ENCODE results near the gene SDSL. TPM values are rescaled to one million over a fixed set of nuclear protein-coding genes. Genes with fewer than 3 reads are reported as not detected.

Gene SDSL
- total and polyA plus RNA-seq, 2 experiments from 2014 or later, result not detected

DNA sequence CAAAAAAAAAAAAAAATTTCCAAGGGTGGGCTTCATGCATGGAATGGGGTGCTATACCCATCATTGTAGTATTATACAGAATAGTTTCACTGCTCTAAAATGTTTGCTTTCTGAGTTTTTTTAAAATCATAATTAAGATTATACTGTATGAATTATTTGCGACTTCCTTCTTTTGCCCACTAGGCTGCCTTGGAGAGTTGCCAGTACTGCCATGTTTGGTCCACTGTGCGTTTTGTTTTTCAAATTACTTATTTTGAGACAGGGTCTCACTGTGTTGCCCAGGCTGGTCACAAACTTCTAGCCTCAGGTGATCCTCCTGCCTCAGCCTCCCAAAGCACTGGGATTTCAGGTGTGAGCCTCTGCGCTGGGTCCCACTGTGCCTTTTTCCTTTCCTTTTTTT, 43.9 kb upstream of the SDSL start:
- TF ChIP-seq EZH2 (IDR thresholded peaks at IDR 0.05; ENCODE audit: low read depth, unreplicated experiment) (no peak), STAT1 (IDR thresholded peaks at IDR 0.05; ENCODE audit: unreplicated experiment) (no peak), ZNF331 (CRISPR knock-in tag; IDR thresholded peaks at IDR 0.05; ENCODE audit: low read depth) (no peak), CREB1 (CRISPR knock-in tag; IDR thresholded peaks at IDR 0.05; ENCODE audit: low read depth) (no peak), NANOG (IDR thresholded peaks at IDR 0.05; ENCODE audit: borderline replicate concordance) (no peak), POLR2AphosphoS5 (IDR thresholded peaks at IDR 0.05; ENCODE audit: low read depth) (no peak), JUNB (IDR thresholded peaks at IDR 0.05; ENCODE audit: unreplicated experiment) (no peak), ZNF114 (CRISPR knock-in tag; IDR thresholded peaks at IDR 0.05) (no peak), EZH2phosphoT487 (IDR thresholded peaks at IDR 0.05; ENCODE audit: unreplicated experiment) (no peak)
- TF ChIP-seq, protein P1, sequence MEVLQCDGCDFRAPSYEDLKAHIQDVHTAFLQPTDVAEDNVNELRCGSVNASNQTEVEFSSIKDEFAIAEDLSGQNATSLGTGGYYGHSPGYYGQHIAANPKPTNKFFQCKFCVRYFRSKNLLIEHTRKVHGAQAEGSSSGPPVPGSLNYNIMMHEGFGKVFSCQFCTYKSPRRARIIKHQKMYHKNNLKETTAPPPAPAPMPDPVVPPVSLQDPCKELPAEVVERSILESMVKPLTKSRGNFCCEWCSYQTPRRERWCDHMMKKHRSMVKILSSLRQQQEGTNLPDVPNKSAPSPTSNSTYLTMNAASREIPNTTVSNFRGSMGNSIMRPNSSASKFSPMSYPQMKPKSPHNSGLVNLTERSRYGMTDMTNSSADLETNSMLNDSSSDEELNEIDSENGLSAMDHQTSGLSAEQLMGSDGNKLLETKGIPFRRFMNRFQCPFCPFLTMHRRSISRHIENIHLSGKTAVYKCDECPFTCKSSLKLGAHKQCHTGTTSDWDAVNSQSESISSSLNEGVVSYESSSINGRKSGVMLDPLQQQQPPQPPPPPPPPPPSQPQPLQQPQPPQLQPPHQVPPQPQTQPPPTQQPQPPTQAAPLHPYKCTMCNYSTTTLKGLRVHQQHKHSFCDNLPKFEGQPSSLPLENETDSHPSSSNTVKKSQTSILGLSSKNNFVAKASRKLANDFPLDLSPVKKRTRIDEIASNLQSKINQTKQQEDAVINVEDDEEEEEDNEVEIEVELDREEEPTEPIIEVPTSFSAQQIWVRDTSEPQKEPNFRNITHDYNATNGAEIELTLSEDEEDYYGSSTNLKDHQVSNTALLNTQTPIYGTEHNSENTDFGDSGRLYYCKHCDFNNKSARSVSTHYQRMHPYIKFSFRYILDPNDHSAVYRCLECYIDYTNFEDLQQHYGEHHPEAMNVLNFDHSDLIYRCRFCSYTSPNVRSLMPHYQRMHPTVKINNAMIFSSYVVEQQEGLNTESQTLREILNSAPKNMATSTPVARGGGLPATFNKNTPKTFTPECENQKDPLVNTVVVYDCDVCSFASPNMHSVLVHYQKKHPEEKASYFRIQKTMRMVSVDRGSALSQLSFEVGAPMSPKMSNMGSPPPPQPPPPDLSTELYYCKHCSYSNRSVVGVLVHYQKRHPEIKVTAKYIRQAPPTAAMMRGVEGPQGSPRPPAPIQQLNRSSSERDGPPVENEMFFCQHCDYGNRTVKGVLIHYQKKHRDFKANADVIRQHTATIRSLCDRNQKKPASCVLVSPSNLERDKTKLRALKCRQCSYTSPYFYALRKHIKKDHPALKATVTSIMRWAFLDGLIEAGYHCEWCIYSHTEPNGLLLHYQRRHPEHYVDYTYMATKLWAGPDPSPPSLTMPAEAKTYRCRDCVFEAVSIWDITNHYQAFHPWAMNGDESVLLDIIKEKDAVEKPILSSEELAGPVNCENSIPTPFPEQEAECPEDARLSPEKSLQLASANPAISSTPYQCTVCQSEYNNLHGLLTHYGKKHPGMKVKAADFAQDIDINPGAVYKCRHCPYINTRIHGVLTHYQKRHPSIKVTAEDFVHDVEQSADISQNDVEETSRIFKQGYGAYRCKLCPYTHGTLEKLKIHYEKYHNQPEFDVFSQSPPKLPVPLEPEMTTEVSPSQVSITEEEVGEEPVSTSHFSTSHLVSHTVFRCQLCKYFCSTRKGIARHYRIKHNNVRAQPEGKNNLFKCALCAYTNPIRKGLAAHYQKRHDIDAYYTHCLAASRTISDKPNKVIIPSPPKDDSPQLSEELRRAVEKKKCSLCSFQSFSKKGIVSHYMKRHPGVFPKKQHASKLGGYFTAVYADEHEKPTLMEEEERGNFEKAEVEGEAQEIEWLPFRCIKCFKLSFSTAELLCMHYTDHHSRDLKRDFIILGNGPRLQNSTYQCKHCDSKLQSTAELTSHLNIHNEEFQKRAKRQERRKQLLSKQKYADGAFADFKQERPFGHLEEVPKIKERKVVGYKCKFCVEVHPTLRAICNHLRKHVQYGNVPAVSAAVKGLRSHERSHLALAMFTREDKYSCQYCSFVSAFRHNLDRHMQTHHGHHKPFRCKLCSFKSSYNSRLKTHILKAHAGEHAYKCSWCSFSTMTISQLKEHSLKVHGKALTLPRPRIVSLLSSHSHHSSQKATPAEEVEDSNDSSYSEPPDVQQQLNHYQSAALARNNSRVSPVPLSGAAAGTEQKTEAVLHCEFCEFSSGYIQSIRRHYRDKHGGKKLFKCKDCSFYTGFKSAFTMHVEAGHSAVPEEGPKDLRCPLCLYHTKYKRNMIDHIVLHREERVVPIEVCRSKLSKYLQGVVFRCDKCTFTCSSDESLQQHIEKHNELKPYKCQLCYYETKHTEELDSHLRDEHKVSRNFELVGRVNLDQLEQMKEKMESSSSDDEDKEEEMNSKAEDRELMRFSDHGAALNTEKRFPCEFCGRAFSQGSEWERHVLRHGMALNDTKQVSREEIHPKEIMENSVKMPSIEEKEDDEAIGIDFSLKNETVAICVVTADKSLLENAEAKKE (CRISPR knock-in tag; IDR thresholded peaks at IDR 0.05), result no peak
- TF ChIP-seq, protein P2, sequence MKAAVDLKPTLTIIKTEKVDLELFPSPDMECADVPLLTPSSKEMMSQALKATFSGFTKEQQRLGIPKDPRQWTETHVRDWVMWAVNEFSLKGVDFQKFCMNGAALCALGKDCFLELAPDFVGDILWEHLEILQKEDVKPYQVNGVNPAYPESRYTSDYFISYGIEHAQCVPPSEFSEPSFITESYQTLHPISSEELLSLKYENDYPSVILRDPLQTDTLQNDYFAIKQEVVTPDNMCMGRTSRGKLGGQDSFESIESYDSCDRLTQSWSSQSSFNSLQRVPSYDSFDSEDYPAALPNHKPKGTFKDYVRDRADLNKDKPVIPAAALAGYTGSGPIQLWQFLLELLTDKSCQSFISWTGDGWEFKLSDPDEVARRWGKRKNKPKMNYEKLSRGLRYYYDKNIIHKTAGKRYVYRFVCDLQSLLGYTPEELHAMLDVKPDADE (IDR thresholded peaks at IDR 0.05), result no peak
- TF ChIP-seq, protein P3, sequence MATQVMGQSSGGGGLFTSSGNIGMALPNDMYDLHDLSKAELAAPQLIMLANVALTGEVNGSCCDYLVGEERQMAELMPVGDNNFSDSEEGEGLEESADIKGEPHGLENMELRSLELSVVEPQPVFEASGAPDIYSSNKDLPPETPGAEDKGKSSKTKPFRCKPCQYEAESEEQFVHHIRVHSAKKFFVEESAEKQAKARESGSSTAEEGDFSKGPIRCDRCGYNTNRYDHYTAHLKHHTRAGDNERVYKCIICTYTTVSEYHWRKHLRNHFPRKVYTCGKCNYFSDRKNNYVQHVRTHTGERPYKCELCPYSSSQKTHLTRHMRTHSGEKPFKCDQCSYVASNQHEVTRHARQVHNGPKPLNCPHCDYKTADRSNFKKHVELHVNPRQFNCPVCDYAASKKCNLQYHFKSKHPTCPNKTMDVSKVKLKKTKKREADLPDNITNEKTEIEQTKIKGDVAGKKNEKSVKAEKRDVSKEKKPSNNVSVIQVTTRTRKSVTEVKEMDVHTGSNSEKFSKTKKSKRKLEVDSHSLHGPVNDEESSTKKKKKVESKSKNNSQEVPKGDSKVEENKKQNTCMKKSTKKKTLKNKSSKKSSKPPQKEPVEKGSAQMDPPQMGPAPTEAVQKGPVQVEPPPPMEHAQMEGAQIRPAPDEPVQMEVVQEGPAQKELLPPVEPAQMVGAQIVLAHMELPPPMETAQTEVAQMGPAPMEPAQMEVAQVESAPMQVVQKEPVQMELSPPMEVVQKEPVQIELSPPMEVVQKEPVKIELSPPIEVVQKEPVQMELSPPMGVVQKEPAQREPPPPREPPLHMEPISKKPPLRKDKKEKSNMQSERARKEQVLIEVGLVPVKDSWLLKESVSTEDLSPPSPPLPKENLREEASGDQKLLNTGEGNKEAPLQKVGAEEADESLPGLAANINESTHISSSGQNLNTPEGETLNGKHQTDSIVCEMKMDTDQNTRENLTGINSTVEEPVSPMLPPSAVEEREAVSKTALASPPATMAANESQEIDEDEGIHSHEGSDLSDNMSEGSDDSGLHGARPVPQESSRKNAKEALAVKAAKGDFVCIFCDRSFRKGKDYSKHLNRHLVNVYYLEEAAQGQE (IDR thresholded peaks at IDR 0.05; ENCODE audit: unreplicated experiment), result no peak
- TF ChIP-seq, protein P4, sequence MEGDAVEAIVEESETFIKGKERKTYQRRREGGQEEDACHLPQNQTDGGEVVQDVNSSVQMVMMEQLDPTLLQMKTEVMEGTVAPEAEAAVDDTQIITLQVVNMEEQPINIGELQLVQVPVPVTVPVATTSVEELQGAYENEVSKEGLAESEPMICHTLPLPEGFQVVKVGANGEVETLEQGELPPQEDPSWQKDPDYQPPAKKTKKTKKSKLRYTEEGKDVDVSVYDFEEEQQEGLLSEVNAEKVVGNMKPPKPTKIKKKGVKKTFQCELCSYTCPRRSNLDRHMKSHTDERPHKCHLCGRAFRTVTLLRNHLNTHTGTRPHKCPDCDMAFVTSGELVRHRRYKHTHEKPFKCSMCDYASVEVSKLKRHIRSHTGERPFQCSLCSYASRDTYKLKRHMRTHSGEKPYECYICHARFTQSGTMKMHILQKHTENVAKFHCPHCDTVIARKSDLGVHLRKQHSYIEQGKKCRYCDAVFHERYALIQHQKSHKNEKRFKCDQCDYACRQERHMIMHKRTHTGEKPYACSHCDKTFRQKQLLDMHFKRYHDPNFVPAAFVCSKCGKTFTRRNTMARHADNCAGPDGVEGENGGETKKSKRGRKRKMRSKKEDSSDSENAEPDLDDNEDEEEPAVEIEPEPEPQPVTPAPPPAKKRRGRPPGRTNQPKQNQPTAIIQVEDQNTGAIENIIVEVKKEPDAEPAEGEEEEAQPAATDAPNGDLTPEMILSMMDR (conservative IDR thresholded peaks at IDR 0.05; ENCODE audit: low read depth in 2 of 2), result no peak
- H3F3A ChIP-seq (replicated peaks; ENCODE audit: low read depth), result no peaks in the 10 kb centered on the region
- Mint-ChIP-seq H3K4me3 (no peak overlapping the region), H3K27me3 (ENCODE audit: insufficient read depth, low read depth, poor library complexity) (peaks cover 1% of the 10 kb centered on the region), H3K36me3 (ENCODE audit: low read depth) (peaks cover 24% of the 10 kb centered on the region), H3K27ac (no peak overlapping the region), H3K9me3 (no peaks in the 10 kb centered on the region), H3K4me1 (no peaks in the 10 kb centered on the region)
- no peaks in the 10 kb centered on the region for H3K4me1 ChIP-seq (ENCODE audit: insufficient read depth)
- DNase-seq (ENCODE audit: low spot score) (no peak), ATAC-seq (no peak)
- H3K79me2 ChIP-seq (replicated peaks; ENCODE audit: insufficient read depth), result no peaks in the 10 kb centered on the region
- H3K9me2 ChIP-seq (ENCODE audit: insufficient read depth), result no peaks in the 10 kb centered on the region
- H3K27me3 ChIP-seq (ENCODE audit: insufficient read depth), result no peaks in the 10 kb centered on the region
- no peak overlapping the region for H3K4me3 ChIP-seq
- H2AFZ ChIP-seq, result no peak overlapping the region
- H3K27ac ChIP-seq (ENCODE audit: low read depth), result no peak overlapping the region
- no peaks in the 10 kb centered on the region for H3K36me3 ChIP-seq (ENCODE audit: insufficient read depth)
- H3K4me2 ChIP-seq, result no peak overlapping the region
- H4K20me1 ChIP-seq (replicated peaks; ENCODE audit: insufficient read depth), result no peaks in the 10 kb centered on the region

All from GM23338 (cell line).